Psoas muscle (tissue), 8 donors: ENCODE data around the gene RIMS3. TPM values are rescaled to one million over a fixed set of nuclear protein-coding genes. Genes with fewer than 3 reads are reported as not detected.

Experiments used
- ATAC-seq, 4 donors: fragments of 200-7000 bp; cut with Tn5 transposase; one replicate each; pipeline ENCODE4 v1.9.1; 2020; ENCODE audit warnings: moderate library complexity in 3 of 4, mild to moderate bottlenecking in 2 of 4
- DNase-seq, 2 donors: peaks; one replicate each; pipeline ENCODE4 v3.0.0-alpha.2; 2020
- H3K27ac ChIP-seq: fragments of 200-600 bp; one replicate; pipeline ENCODE4 v1.8.0; 2022
- H3K27me3 ChIP-seq, 3 donors: fragments of 200-600 bp in 1 of 3; one replicate each; pipeline versions ENCODE4 v1.6.1 to v1.8.0; 2013 to 2022; ENCODE audit warnings: low read length in 2 of 3, mild to moderate bottlenecking in 2 of 3, moderate library complexity in 1 of 3; ENCODE audit not compliant: insufficient read depth in 3 of 3
- H3K36me3 ChIP-seq, 2 donors: fragments of 200-600 bp in 1 of 2; one replicate each; pipeline versions ENCODE4 v1.6.1 to v1.8.0; 2013 to 2022; ENCODE audit warnings: low read depth in 1 of 2, mild to moderate bottlenecking in 1 of 2, moderate library complexity in 1 of 2; ENCODE audit not compliant: insufficient read depth in 1 of 2
- H3K4me1 ChIP-seq: fragments of 200-600 bp; one replicate; pipeline ENCODE4 v1.8.0; 2022
- H3K4me3 ChIP-seq: fragments of 200-600 bp; one replicate; pipeline ENCODE4 v1.8.0; 2022; ENCODE audit warnings: mild to moderate bottlenecking
- H3K9me3 ChIP-seq: fragments of 200-600 bp; one replicate; pipeline ENCODE4 v1.8.0; 2022
- WGBS, 3 donors: extraction: QIAGEN DNeasy Blood & Tissue Kit; methylation state at CpG; one replicate each; pipeline versions ENCODE4 v1.1.6 to v1.1.7; 2013; 5-methylcytosine and 5-hydroxymethylcytosine counted together
- intact Hi-C, 2 donors: fragments of 100-400 bp; cut with DNase I; formaldehyde crosslinking; loops; one replicate each; pipeline versions ENCODE4 v1.11.0 to v1.14.2; 2022
- polyA plus RNA-seq, 3 donors: library from polyadenylated mRNA; stranded (reverse); fragments of 200-250 nt; gene quantifications; one replicate each; pipeline ENCODE4 v1.2.3, GENCODE V29; 2013
- total RNA-seq, 4 donors: library from RNA; stranded (reverse); fragmentation: NEBNext Ultra II Directional in 2 of 4; extraction: Animal tissue kit (Norgen Biotek cat#: 25700) in 2 of 4; gene quantifications; one replicate each; pipeline versions ENCODE4 v1.2.1 to v1.2.4, GENCODE V29; 2021 to 2023
- TF ChIP-seq, protein P1 (sequence below): fragments of 200-600 bp; IDR thresholded peaks from one replicate; pipeline ENCODE4 v1.8.0; 2022; ENCODE audit warnings: antibody characterized with exemption
- donor health status: healthy with polysubstance abuse.
- donor health status: DM: no; HTN: no; CAD: no; lungs with moderate emphysema.
- donor health status: Bipolar disorder and iron deficiency.
- donor health status: healthy.
- donor health status: DM: yes; HTN: yes; CAD: no.
- donor health status: DM: no; HTN: no; CAD: no.
- donor health status: DM: no; HTN: no; CAD: no.
- donor health status: DM: yes; HTN: yes; CAD: no.

The RIMS3 gene
- total and polyA plus RNA-seq, 7 donors = 0.07 to 0.42 (median 0.31) TPM

DNA sequence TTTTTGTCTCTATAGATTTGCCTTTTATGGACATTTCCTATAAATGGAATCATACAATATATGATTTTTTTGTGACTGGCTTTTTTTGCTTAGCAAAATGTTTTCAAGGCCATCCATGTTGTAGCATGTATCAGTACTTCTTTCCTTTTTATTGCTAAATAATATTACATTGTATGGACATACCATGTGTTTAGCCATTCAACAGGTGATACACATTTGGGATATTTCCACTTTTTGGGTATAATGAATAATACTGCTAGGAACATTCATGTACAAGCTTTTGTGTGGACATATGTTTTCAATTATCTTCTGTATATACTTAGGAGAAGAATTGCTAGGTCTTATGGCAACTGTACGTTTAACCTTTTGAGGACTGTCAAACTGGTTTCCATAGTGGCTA, 47.4 kb downstream of the RIMS3 start:
- H3K4me1 ChIP-seq = no peaks in the 10 kb centered on the region

DNA sequence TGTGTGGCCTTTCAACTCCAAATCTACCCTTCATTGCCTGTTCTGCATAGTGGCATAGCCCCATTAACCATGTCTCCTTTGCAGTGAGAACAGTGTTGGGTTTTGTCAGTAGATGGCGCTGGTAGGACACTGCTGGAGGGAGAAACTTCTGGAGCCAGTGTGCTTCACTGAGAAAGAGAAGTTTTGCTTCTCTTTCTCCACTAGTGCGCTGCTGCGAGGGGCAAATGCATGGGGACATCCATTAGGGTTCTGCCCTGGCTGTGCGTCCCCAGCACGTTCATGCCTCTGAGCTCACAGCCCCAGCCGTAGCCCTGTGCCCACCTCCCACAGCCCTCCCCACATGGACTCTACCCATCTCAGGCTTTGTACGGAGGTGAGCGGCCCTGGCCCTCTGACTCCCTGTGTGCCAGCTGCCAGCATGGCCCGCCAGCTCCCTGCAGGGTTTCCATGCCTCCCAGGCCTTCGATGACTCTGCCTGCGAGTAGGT, 53.1 kb downstream of the RIMS3 start:
- Histone ChIP-seq H3K27ac (no peak overlapping the region), H3K4me1 (no peaks in the 10 kb centered on the region), H3K36me3 (no peaks in the 10 kb centered on the region), H3K27me3 (no peaks in the 10 kb centered on the region), H3K4me3 (no peak overlapping the region), H3K9me3 (no peaks in the 10 kb centered on the region)
- WGBS, 3 donors = 17 to 33% (median 22%) methylated on average over 11 of the region's 11 CpGs
- ATAC-seq = peak; percentile 75 to 95 (median 93)
- TF ChIP-seq, protein P1, sequence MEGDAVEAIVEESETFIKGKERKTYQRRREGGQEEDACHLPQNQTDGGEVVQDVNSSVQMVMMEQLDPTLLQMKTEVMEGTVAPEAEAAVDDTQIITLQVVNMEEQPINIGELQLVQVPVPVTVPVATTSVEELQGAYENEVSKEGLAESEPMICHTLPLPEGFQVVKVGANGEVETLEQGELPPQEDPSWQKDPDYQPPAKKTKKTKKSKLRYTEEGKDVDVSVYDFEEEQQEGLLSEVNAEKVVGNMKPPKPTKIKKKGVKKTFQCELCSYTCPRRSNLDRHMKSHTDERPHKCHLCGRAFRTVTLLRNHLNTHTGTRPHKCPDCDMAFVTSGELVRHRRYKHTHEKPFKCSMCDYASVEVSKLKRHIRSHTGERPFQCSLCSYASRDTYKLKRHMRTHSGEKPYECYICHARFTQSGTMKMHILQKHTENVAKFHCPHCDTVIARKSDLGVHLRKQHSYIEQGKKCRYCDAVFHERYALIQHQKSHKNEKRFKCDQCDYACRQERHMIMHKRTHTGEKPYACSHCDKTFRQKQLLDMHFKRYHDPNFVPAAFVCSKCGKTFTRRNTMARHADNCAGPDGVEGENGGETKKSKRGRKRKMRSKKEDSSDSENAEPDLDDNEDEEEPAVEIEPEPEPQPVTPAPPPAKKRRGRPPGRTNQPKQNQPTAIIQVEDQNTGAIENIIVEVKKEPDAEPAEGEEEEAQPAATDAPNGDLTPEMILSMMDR = peak; percentile 86
- intact Hi-C loops = loop anchor here (1.0 to 5.0 kb wide), 6 partner anchors 55 to 340 kb away; partner anchors contain the start of gene RIMS3 (in 1 of the 2)
- peak in 1 of 2 donors; percentile 27 for DNase-seq

More for the DNA sequence above, 47.4 kb downstream of the RIMS3 start:
- intact Hi-C loops = loop anchor here in 1 of 2 donors (5.0 kb wide), 1 partner anchor 44 kb away; no protein-coding TSS in a partner anchor
- H3K36me3 ChIP-seq = no peaks in the 10 kb centered on the region
- no peak overlapping the region for H3K27ac ChIP-seq
- no peaks in the 10 kb centered on the region for H3K9me3 ChIP-seq
- H3K27me3 ChIP-seq = no peaks in the 10 kb centered on the region
- ATAC-seq (no peak), DNase-seq (no peak)
- WGBS, 3 donors = 80 to 85% (median 83%) methylated on average over 1 of the region's 1 CpG
- TF ChIP-seq, protein P1 = no peak
- H3K4me3 ChIP-seq = no peak overlapping the region

DNA sequence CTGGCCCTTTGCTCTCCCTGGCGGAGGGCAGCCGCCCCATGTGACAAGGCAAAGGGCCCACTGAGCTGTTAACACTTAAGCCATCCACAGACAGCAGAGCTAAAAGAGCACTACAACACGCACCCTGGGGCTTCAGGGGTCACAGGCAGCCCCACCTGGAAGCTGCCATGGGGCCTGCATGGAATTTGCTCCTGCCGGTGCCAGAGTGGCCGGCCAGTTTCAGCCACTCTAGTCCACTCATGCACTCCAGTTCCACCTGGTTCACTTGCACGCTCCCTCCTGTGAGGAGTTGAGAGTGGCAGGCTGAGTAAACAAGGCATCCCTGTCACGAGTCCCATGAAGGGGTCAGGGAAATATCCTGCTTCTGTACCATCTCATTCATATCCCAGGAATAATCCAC, 55.3 kb downstream of the RIMS3 start:
- 83 to 87% (median 87%) methylated on average over 7 of the region's 7 CpGs for WGBS, 3 donors
- no peak for ATAC-seq
- Histone ChIP-seq H3K9me3 (no peaks in the 10 kb centered on the region), H3K4me1 (no peaks in the 10 kb centered on the region), H3K27me3 (no peaks in the 10 kb centered on the region), H3K36me3 (no peaks in the 10 kb centered on the region), H3K4me3 (no peak overlapping the region), H3K27ac (no peak overlapping the region)
- TF ChIP-seq, protein P1 = no peak
- intact Hi-C loops = loop anchor here (5.0 kb wide), 4 partner anchors 57 to 342 kb away; partner anchors contain the start of gene RIMS3 (in 1 of the 2)
- no peak for DNase-seq

DNA sequence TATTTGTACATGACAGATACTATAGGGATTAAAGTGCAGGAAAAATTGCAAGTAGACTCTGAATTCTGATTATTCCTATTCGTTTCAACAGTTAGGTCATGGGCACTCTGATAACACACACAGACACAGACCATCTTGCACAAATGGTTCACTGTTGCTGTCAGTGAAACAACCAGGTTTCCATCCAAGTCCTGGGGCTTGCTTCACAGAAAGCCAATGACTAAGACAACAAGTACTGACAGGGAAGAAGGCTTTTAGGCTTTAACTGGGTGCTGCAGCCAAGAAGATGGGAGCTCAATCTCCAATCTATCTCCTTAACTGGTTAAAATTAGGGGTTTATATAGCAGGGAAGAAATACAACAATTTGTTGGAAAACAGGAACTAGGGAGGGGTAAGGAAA, 57.6 kb downstream of the RIMS3 start:
- 58 to 78% (median 59%) methylated on average over 1 of the region's 1 CpG for WGBS, 3 donors
- Histone ChIP-seq H3K4me3 (no peak overlapping the region), H3K27me3 (no peaks in the 10 kb centered on the region), H3K9me3 (no peaks in the 10 kb centered on the region), H3K4me1 (no peaks in the 10 kb centered on the region), H3K27ac (no peak overlapping the region), H3K36me3 (no peaks in the 10 kb centered on the region)
- ATAC-seq (no peak), DNase-seq (no peak)
- intact Hi-C loops = no loop called here
- TF ChIP-seq, protein P1 = no peak

- H3K4me1 ChIP-seq = no peaks in the 10 kb centered on the region
- no peaks in the 10 kb centered on the region for H3K9me3 ChIP-seq
- no peak overlapping the region for H3K4me3 ChIP-seq
- H3K27me3 ChIP-seq = no peaks in the 10 kb centered on the region
- TF ChIP-seq, protein P1 = no peak
- DNase-seq = no peak
- 71 to 79% (median 78%) methylated on average over 2 of the region's 2 CpGs for WGBS, 3 donors
- intact Hi-C loops = no loop called here
- H3K36me3 ChIP-seq = no peaks in the 10 kb centered on the region
- no peak overlapping the region for H3K27ac ChIP-seq
- no peak for ATAC-seq
Observed at GRCh38 chr1:40606978-40607377, 58.5 kb downstream of the RIMS3 start.
